Neural cell (in vitro differentiated cells): ENCODE results near the gene KIZ. TPM values are rescaled to one million over a fixed set of nuclear protein-coding genes. Genes with fewer than 3 reads are reported as not detected.

Experiments used
- H2AFZ ChIP-seq: fragments of 200-600, 300-800 bp; sonication (generic), shearing (Covaris generic); 2 replicates; pipeline ENCODE4 v1.6.0; 2014; ENCODE audit warnings: low read depth, mild to moderate bottlenecking, antibody characterized with exemption, low read length, moderate library complexity
- H3F3A ChIP-seq: fragments of 200-600 bp; shearing (Covaris generic); 2 replicates; pipeline ENCODE4 v1.6.1; 2016; ENCODE audit warnings: mild to moderate bottlenecking, moderate library complexity, mixed read lengths, antibody characterized with exemption, low read length; ENCODE audit not compliant: insufficient read depth, poor library complexity, severe bottlenecking
- H3K27ac ChIP-seq: fragments of 200-600, 300-800 bp; sonication (generic), shearing (Covaris generic); 2 replicates; pipeline ENCODE4 v1.5.1; 2014; ENCODE audit warnings: mild to moderate bottlenecking, low read length, moderate library complexity
- H3K27me3 ChIP-seq: fragments of 300-800, 200-600 bp; sonication (generic), shearing (Covaris generic); 2 replicates; pipeline ENCODE4 v1.6.0; 2014; ENCODE audit warnings: mild to moderate bottlenecking, low read depth, low read length, moderate library complexity; ENCODE audit not compliant: insufficient read depth
- H3K36me3 ChIP-seq: fragments of 300-800, 200-600 bp; sonication (generic), shearing (Covaris generic); 2 replicates; pipeline ENCODE4 v1.5.1; 2014; ENCODE audit warnings: mild to moderate bottlenecking, antibody characterized with exemption, low read length, moderate library complexity; ENCODE audit not compliant: insufficient read depth
- H3K4me2 ChIP-seq: fragments of 300-800, 200-600 bp; sonication (generic), shearing (Covaris generic); 2 replicates; pipeline ENCODE4 v1.6.0; 2014; ENCODE audit warnings: mild to moderate bottlenecking, low read length
- H3K4me3 ChIP-seq: fragments of 300-800, 200-600 bp; sonication (generic), shearing (Covaris generic); 2 replicates; pipeline ENCODE4 v1.5.1; 2014; ENCODE audit warnings: mild to moderate bottlenecking, low read length, moderate library complexity
- H3K79me2 ChIP-seq: fragments of 200-600 bp; shearing (Covaris generic); replicated peaks from 2 replicates; pipeline ENCODE4 v1.6.0; 2014; ENCODE audit warnings: mild to moderate bottlenecking, low read length, moderate library complexity; ENCODE audit not compliant: insufficient read depth
- H3K9ac ChIP-seq: fragments of 300-800, 200-600 bp; sonication (generic), shearing (Covaris generic); 2 replicates; pipeline ENCODE4 v1.6.1; 2016; ENCODE audit warnings: mild to moderate bottlenecking, low read length, mixed read lengths
- H3K9me2 ChIP-seq: fragments of 200-600 bp; shearing (Covaris generic); 2 replicates; pipeline ENCODE4 v1.6.1; 2016; ENCODE audit warnings: mild to moderate bottlenecking, low read length, mixed read lengths; ENCODE audit not compliant: insufficient read depth
- H3K9me3 ChIP-seq: fragments of 200-600, 300-800 bp; sonication (generic), shearing (Covaris generic); 2 replicates; pipeline ENCODE4 v1.6.1; 2016; ENCODE audit warnings: mild to moderate bottlenecking, mixed run types, low read length, moderate library complexity, mixed read lengths
- H4K20me1 ChIP-seq: fragments of 200-600 bp; shearing (Covaris generic); 2 replicates; pipeline ENCODE4 v1.6.1; 2016; ENCODE audit warnings: mild to moderate bottlenecking, mixed run types; ENCODE audit not compliant: insufficient read depth
- EP300 ChIP-seq: fragments of 450-650 bp; conservative IDR thresholded peaks from 2 replicates; pipeline ENCODE4 v1.6.1; 2014; ENCODE audit warnings: antibody characterized with exemption, mild to moderate bottlenecking, moderate library complexity; ENCODE audit not compliant: poor library complexity, severe bottlenecking
- EZH2 ChIP-seq: fragments of 200-600, 300-800 bp; shearing (Covaris generic), sonication (generic); IDR thresholded peaks from 2 replicates; pipeline ENCODE4 v1.6.1; 2014; ENCODE audit warnings: antibody characterized with exemption, low read length, borderline replicate concordance, mild to moderate bottlenecking; ENCODE audit not compliant: insufficient read depth, poor library complexity, severe bottlenecking
- MXI1 ChIP-seq: fragments of 450-650 bp; conservative IDR thresholded peaks from 2 replicates; pipeline ENCODE4 v1.6.1; 2014; ENCODE audit warnings: antibody characterized with exemption, mild to moderate bottlenecking; ENCODE audit not compliant: poor library complexity, severe bottlenecking
- POLR2AphosphoS5 ChIP-seq: IDR thresholded peaks from 2 replicates; pipeline ENCODE4 v1.6.1; 2012
- RAD21 ChIP-seq: fragments of 450-650 bp; conservative IDR thresholded peaks from 2 replicates; pipeline ENCODE4 v1.6.1; 2014; ENCODE audit warnings: antibody characterized with exemption, mild to moderate bottlenecking, moderate library complexity
- SMC3 ChIP-seq: fragments of 450-650 bp; conservative IDR thresholded peaks from 2 replicates; pipeline ENCODE4 v1.6.1; 2014; ENCODE audit warnings: antibody characterized with exemption, mild to moderate bottlenecking, moderate library complexity; ENCODE audit not compliant: poor library complexity
- TAF1 ChIP-seq: IDR thresholded peaks from 2 replicates; pipeline ENCODE4 v1.6.1; 2012; ENCODE audit warnings: low read depth
- polyA plus RNA-seq: library from polyadenylated mRNA; depleted of rRNA; stranded (reverse); fragments of >200 nt; gene quantifications from 2 replicates; pipeline ENCODE4 v1.2.3, GENCODE V29; 2014
- TF ChIP-seq, protein P1 (sequence below): fragments of 450-650 bp; IDR thresholded peaks from 2 replicates; pipeline ENCODE4 v1.5.1; 2014; ENCODE audit warnings: antibody characterized with exemption, mild to moderate bottlenecking, moderate library complexity; ENCODE audit not compliant: poor library complexity, severe bottlenecking
- TF ChIP-seq, protein P2 (sequence below): IDR thresholded peaks from 2 replicates; pipeline ENCODE4 v1.6.1; 2012; ENCODE audit warnings: borderline replicate concordance

The KIZ gene
- polyA plus RNA-seq, 1 donor from 2014 or later, result 3.6 TPM

DNA sequence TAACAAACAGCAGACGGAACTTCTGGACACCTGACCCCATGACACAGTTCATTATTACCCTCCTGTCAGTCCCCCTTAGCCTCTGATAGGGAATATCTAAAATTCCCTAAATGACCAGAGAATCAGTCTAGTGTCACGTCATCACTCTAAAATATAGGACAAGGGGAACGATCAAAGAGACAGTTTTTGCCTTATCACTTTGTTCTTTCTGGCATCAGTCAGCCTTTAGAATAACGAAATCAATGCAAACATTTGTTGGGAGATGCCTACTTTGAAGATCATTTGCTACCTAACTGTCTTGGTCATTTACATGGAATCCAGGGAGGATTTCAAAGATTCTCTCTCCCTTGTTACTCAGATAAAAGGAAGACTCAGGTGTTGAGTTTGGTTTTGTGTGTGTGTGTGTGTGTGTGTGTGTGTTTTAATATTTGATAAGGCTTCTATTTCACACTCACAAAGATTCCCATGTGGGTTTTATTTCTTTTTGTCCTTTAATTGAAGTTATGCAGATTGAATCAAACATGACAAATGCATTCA is 48.0 kb upstream of the KIZ start:
- Histone ChIP-seq H3K36me3 (no peaks in the 10 kb centered on the region), H3K27ac (no peak overlapping the region), H3K4me3 (no peak overlapping the region), H3K79me2 (no peaks in the 10 kb centered on the region), H3K9me2 (no peaks in the 10 kb centered on the region), H2AFZ (no peak overlapping the region), H3K9ac (no peak overlapping the region), H3F3A (no peaks in the 10 kb centered on the region), H3K9me3 (no peaks in the 10 kb centered on the region), H3K27me3 (no peaks in the 10 kb centered on the region), H4K20me1 (no peaks in the 10 kb centered on the region), H3K4me2 (no peak overlapping the region)
- TF ChIP-seq RAD21 (no peak), MXI1 (no peak), EP300 (no peak), POLR2AphosphoS5 (no peak), EZH2 (no peak), SMC3 (no peak), TAF1 (no peak)
- TF ChIP-seq, protein P1, sequence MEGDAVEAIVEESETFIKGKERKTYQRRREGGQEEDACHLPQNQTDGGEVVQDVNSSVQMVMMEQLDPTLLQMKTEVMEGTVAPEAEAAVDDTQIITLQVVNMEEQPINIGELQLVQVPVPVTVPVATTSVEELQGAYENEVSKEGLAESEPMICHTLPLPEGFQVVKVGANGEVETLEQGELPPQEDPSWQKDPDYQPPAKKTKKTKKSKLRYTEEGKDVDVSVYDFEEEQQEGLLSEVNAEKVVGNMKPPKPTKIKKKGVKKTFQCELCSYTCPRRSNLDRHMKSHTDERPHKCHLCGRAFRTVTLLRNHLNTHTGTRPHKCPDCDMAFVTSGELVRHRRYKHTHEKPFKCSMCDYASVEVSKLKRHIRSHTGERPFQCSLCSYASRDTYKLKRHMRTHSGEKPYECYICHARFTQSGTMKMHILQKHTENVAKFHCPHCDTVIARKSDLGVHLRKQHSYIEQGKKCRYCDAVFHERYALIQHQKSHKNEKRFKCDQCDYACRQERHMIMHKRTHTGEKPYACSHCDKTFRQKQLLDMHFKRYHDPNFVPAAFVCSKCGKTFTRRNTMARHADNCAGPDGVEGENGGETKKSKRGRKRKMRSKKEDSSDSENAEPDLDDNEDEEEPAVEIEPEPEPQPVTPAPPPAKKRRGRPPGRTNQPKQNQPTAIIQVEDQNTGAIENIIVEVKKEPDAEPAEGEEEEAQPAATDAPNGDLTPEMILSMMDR, result no peak
- TF ChIP-seq, protein P2, sequence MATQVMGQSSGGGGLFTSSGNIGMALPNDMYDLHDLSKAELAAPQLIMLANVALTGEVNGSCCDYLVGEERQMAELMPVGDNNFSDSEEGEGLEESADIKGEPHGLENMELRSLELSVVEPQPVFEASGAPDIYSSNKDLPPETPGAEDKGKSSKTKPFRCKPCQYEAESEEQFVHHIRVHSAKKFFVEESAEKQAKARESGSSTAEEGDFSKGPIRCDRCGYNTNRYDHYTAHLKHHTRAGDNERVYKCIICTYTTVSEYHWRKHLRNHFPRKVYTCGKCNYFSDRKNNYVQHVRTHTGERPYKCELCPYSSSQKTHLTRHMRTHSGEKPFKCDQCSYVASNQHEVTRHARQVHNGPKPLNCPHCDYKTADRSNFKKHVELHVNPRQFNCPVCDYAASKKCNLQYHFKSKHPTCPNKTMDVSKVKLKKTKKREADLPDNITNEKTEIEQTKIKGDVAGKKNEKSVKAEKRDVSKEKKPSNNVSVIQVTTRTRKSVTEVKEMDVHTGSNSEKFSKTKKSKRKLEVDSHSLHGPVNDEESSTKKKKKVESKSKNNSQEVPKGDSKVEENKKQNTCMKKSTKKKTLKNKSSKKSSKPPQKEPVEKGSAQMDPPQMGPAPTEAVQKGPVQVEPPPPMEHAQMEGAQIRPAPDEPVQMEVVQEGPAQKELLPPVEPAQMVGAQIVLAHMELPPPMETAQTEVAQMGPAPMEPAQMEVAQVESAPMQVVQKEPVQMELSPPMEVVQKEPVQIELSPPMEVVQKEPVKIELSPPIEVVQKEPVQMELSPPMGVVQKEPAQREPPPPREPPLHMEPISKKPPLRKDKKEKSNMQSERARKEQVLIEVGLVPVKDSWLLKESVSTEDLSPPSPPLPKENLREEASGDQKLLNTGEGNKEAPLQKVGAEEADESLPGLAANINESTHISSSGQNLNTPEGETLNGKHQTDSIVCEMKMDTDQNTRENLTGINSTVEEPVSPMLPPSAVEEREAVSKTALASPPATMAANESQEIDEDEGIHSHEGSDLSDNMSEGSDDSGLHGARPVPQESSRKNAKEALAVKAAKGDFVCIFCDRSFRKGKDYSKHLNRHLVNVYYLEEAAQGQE, result no peak

DNA sequence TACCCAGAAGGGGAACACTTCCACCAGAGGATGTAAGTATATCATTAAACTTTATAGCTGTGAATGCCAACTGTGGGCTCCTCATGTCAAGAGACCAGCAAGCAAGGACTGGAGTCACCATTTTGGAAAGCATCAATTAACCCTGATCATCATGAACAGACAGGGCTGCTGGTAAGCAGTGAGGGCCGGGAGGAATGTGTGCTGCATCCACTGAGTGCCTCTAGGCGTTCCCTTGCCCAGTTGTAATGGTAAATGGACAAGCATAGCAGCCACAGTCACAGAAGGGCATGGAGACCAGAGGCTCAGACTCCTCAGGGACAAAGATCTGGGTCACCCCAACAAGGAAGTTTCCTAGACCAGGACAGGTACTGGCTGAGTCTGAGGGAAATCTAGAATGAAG is 43.3 kb upstream of the KIZ start:
- H3K27ac ChIP-seq, result no peak overlapping the region
- no peaks in the 10 kb centered on the region for H4K20me1 ChIP-seq
- no peaks in the 10 kb centered on the region for H3K36me3 ChIP-seq
- H3K9ac ChIP-seq, result no peak overlapping the region
- peaks cover 7% of the 10 kb centered on the region for H3K27me3 ChIP-seq
- H3K9me2 ChIP-seq, result no peaks in the 10 kb centered on the region
- no peaks in the 10 kb centered on the region for H3F3A ChIP-seq
- no peaks in the 10 kb centered on the region for H3K9me3 ChIP-seq
- no peaks in the 10 kb centered on the region for H3K79me2 ChIP-seq
- no peak overlapping the region for H3K4me2 ChIP-seq
- no peak overlapping the region for H2AFZ ChIP-seq
- no peak for TF ChIP-seq EP300
- no peak for TF ChIP-seq SMC3
- TF ChIP-seq POLR2AphosphoS5, result no peak
- TF ChIP-seq MXI1, result no peak
- TF ChIP-seq, protein P1, result no peak
- TF ChIP-seq, protein P2, result no peak
- TF ChIP-seq TAF1, result no peak
- TF ChIP-seq EZH2, result no peak
- TF ChIP-seq RAD21, result no peak
- no peak overlapping the region for H3K4me3 ChIP-seq
